Muscle layer of duodenum (tissue), 2 donors: ENCODE measurements around the gene MATN3.

Experiments
- H3K27ac ChIP-seq: one replicate; pipeline ENCODE4 v1.7.0; 2013; ENCODE audit warnings: mild to moderate bottlenecking, low read length
- H3K27me3 ChIP-seq: one replicate; pipeline ENCODE4 v1.7.0; 2013; ENCODE audit warnings: low read depth, mild to moderate bottlenecking, control low read depth, low read length
- H3K36me3 ChIP-seq, 2 donors: one replicate each; pipeline ENCODE4 v1.7.0; 2013; ENCODE audit warnings: low read length in 2 of 2, control low read depth in 1 of 2, mild to moderate bottlenecking in 1 of 2; ENCODE audit not compliant: insufficient read depth in 2 of 2, control insufficient read depth in 1 of 2
- H3K4me1 ChIP-seq, 2 donors: one replicate each; pipeline ENCODE4 v1.7.0; 2013; ENCODE audit warnings: low read length in 2 of 2, mild to moderate bottlenecking in 2 of 2, control low read depth in 1 of 2, moderate library complexity in 1 of 2; ENCODE audit not compliant: insufficient read depth in 2 of 2, control insufficient read depth in 1 of 2
- H3K4me3 ChIP-seq, 2 donors: one replicate each; pipeline ENCODE4 v1.7.0; 2013; ENCODE audit warnings: low read length in 2 of 2, low read depth in 1 of 2, mild to moderate bottlenecking in 1 of 2
- H3K9me3 ChIP-seq, 2 donors: one replicate each; pipeline ENCODE4 v1.7.0; 2013; ENCODE audit warnings: low read length in 2 of 2, control low read depth in 1 of 2, mild to moderate bottlenecking in 1 of 2; ENCODE audit not compliant: control insufficient read depth in 1 of 2
- donor health status: healthy.

The MATN3 gene

DNA sequence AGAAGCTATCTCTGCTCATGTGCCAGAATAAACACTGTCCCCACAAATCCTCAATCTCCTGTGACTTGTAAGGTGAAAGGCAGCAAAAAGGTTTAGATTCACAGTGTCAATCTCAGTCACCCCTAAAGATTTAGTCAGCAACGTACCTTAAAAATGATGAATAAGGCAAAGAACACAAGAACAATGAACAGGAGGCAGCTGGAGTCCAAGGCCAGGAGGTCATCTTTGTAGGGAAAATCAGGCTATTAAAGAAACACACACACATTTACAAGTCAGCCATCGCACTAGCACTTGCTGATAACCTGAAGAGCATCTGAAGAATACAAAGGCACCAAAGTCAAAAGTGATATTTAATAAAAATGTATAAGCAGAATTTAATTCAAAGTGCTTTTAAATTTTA, 22.4 kb upstream of the MATN3 start:
- H3K4me3 ChIP-seq = no peak overlapping the region
- no peak overlapping the region for H3K27ac ChIP-seq
- H3K9me3 ChIP-seq = no peaks in the 10 kb centered on the region
- peaks cover 40 to 72% of the 10 kb centered on the region in 2 donors for H3K36me3 ChIP-seq
- H3K27me3 ChIP-seq = no peaks in the 10 kb centered on the region
- peaks cover 0 to 13% of the 10 kb centered on the region in 2 donors for H3K4me1 ChIP-seq

DNA sequence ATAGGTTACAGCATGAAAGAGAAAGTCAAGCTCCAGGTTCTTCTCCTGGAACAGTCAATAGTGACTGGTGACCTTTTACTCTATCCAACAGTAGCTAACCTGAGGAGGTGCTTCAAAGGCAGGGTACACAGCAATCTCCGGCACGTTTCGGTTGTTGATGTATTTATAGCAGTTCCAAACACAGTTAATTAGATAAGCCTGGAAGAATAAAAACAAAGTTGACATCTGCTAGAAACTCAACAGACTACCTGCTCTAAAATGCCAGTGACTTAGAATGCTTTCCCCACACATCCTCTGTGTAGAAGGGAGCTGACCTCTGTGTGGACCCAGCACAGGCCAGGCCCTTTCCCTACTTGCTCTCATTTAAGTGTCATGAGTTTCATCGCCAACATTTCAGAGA, 21.8 kb upstream of the MATN3 start:
- H3K36me3 ChIP-seq = peaks cover 41 to 75% of the 10 kb centered on the region in 2 donors
- H3K27ac ChIP-seq = no peak overlapping the region
- peaks cover 0 to 13% of the 10 kb centered on the region in 2 donors for H3K4me1 ChIP-seq
- H3K4me3 ChIP-seq = no peak overlapping the region
- no peaks in the 10 kb centered on the region for H3K9me3 ChIP-seq
- H3K27me3 ChIP-seq = no peaks in the 10 kb centered on the region

DNA sequence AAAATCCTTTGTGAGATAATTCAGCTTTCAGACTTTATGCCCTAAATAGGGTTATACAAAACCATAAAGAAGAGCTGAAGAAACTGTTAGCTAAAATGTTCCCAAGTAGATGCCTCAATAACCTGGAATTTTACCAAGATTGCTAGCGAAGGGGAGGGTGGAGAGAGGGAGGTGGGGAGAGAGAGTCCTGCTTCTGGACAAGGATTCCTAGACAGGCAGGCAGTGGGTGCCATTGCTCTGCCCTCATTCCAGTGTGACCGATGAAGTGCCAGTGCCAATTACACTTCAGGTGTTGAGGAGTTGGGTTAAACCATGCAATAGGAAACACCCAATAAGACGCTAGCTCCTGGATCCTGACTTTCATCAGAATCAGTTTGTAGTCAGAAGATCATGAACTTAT, 20.9 kb upstream of the MATN3 start:
- peaks cover 40 to 75% of the 10 kb centered on the region in 2 donors for H3K36me3 ChIP-seq

DNA sequence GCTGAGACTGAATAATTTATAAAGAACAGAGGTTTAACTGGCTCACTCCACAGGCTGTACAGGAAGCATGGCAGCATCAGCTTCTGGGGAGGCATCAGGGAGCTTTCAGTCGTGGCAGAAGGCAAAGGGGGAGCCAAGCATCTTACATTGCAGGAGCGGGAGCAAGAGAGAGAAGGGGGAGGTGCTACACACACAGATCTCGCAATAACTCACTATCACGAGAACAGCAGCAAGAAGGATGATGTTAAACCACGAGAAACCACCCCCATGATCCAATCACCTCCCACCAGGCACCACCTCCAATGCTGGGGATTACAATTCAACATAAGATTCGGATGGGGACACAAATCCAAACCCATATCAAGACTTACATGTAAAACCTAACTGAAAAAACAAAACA, 17.8 kb upstream of the MATN3 start:
- H3K27ac ChIP-seq = no peak overlapping the region
- peaks cover 0 to 10% of the 10 kb centered on the region in 2 donors for H3K4me1 ChIP-seq
- H3K27me3 ChIP-seq = no peaks in the 10 kb centered on the region
- peaks cover 26 to 71% of the 10 kb centered on the region in 2 donors for H3K36me3 ChIP-seq
- H3K9me3 ChIP-seq = peaks cover 0 to 2% of the 10 kb centered on the region in 2 donors
- no peak overlapping the region for H3K4me3 ChIP-seq

More for the DNA sequence above, 20.9 kb upstream of the MATN3 start:
- no peak overlapping the region for H3K4me3 ChIP-seq
- peaks cover 0 to 13% of the 10 kb centered on the region in 2 donors for H3K4me1 ChIP-seq
- H3K9me3 ChIP-seq = peaks cover 0 to 2% of the 10 kb centered on the region in 2 donors
- no peaks in the 10 kb centered on the region for H3K27me3 ChIP-seq
- no peak overlapping the region for H3K27ac ChIP-seq

DNA sequence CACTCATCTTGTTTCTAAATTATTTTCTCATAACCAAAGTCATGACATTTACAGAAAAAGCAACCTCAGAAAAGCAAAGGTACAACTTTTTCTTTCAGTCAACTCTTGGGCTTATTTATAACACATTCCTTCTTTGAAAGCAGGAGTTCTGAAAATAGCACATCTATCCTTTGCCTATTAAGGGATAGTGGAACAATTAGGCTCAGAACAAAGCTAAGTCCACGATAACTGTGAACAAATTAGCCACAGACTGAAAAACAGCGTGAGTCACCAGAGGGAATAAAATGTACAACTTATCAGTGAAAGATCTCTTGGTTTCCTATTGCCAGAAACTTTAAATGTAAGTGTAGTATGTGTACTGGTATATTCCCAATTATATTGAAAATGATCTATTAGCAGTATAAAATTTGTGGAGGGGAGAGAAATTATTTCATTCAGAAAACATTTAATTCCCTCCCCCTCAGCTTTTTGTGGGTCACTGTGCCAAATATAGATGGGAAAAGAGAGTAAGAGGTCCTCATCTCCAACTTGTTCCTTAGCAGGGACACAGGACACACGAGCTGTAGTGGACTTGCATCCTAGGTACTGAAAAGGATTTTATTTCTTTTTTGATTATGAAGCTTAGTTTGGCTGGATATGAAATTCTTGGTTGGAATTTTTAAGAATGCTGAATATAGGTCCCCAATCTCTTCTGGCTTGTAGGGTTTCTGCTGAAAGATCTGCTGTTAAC, 15.4 kb upstream of the MATN3 start:
- Histone ChIP-seq H3K27ac (peak overlapping the region; percentile 5), H3K4me3 (no peak overlapping the region), H3K27me3 (no peaks in the 10 kb centered on the region), H3K36me3 (peaks cover 10 to 53% of the 10 kb centered on the region in 2 donors), H3K9me3 (peaks cover 0 to 2% of the 10 kb centered on the region in 2 donors), H3K4me1 (no peaks in the 10 kb centered on the region)

DNA sequence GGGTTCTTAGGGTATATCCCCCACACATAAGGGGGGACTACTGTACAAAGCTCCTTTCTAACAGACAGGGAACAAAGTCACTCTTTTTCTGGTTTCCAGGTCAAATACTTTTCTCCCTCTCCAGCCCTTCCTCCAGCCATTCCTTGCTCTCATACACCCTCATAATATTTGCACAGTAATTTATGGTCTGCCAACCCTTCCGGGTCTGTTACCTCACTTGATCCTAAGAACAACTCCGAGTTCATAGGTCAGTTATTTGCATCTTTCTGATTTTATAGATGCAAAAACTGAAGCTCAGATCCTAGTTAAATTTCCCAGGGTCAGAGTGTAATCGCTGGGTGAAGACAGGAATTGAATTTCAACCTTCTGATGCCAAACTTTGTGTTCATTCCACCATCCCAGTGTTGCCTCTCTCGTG, 14.8 kb upstream of the MATN3 start:
- Histone ChIP-seq H3K4me1 (no peaks in the 10 kb centered on the region), H3K4me3 (no peak overlapping the region), H3K27me3 (no peaks in the 10 kb centered on the region), H3K36me3 (peaks cover 4 to 47% of the 10 kb centered on the region in 2 donors), H3K27ac (peak overlapping the region; percentile 5), H3K9me3 (peaks cover 0 to 2% of the 10 kb centered on the region in 2 donors)

DNA sequence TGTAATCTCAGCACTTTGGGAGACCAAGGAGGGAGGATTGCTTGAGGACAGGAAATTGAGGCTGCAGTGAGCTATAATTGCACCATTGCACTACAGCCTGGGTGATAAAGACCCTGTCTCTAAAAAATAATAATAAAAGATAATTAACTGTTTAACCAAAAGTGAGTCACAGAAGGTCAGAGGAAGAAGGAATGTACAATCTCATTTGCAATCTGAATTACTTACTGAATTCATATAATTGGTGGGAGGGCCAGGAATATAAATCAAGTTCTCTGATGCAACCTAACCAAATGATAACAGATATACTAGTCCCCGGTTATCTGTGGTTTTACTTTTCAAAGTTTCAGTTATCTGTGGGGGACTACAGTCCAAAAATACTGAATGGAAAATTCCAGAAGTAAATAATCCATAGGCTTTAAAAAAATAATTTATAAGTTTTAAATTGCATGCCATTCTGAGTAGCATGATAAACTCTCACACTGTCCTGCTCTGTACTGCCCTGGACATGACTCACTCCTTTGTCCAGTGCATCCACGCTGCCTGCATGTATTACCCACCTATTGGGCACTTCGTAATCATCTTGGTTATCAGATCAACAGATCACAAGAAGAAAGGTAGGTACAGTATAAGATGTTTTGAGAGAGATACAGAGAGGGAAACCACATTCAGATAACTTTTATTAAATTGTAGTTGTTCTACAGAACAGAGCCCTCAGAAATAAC, 12.8 kb upstream of the MATN3 start:
- peaks cover 0 to 2% of the 10 kb centered on the region in 2 donors for H3K9me3 ChIP-seq
- no peaks in the 10 kb centered on the region for H3K4me1 ChIP-seq
- H3K36me3 ChIP-seq = peaks cover 4 to 26% of the 10 kb centered on the region in 2 donors
- H3K4me3 ChIP-seq = no peak overlapping the region
- no peaks in the 10 kb centered on the region for H3K27me3 ChIP-seq
- H3K27ac ChIP-seq = no peak overlapping the region

DNA sequence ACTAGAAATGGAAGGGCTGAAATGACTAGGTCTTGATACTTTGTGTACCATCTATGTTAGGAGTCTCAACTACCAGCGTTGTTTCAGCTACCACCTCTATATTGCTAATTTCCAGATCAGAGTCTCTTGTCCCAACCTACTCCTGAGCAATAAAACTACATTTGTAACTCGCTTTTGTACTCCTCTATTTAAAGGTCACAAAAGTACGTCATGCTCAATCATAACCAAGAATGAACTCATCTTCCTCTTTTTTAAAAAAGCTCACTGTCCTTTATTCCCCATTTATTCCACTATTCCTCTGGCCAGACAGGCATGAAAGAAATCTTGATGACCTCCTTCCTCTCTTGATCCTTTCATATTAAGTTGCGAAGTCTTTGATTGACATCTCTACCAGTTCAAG, 11.2 kb upstream of the MATN3 start:
- Histone ChIP-seq H3K27ac (no peak overlapping the region), H3K4me3 (no peak overlapping the region), H3K9me3 (peaks cover 0 to 2% of the 10 kb centered on the region in 2 donors), H3K4me1 (no peaks in the 10 kb centered on the region), H3K36me3 (peaks cover 0 to 11% of the 10 kb centered on the region in 2 donors), H3K27me3 (no peaks in the 10 kb centered on the region)

DNA sequence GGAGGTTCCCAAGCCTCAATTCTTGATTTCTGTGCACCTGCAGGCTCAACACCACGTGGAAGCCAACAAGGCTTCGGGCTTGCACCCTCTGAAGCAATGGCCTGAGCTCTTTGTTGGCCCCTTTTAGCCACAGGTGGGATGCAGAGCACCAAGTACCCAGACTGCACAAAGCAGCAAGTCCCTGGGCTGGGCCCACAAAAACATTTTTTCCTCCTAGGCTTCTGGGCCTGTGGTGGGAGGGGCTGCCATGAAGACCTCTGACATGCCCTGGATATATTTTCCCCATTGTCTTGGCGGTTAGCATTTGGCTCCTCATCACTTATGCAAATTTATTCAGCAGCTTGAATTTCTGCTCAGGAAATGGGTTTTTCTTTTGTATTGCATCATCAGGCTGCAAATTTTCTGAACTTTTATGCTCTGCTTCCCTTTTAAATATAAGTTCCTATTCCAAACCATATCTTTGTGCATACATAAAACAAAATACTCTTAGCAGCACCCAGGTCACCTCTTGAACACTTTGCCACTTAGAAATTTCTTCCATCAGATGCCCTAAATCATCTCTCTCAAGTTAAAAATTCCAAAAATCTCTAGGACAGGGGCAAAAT, 9.0 kb upstream of the MATN3 start:
- Histone ChIP-seq H3K36me3 (no peaks in the 10 kb centered on the region), H3K27me3 (no peaks in the 10 kb centered on the region), H3K4me3 (no peak overlapping the region), H3K27ac (no peak overlapping the region), H3K4me1 (no peaks in the 10 kb centered on the region), H3K9me3 (no peaks in the 10 kb centered on the region)

DNA sequence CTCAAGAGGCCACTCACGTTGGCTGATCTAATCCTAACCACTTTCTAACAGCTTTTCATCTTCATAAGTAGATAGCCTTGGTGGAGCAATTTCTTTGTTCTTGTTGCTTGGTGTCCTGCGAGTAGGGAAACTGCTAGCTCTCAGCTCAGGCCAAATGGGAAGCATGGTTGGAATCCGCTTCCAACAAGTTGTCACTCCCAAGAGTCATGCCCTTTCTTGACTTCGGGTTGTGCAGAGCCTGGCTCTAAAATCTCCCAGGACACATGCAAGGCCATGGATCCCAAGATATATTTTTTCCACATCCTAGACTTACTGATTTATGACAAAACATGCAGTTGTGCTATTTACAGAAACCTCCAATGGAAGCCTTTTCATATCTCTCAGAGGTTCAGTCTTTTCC, 7.3 kb upstream of the MATN3 start:
- Histone ChIP-seq H3K27me3 (no peaks in the 10 kb centered on the region), H3K4me1 (no peaks in the 10 kb centered on the region), H3K27ac (no peak overlapping the region), H3K4me3 (no peak overlapping the region), H3K9me3 (no peaks in the 10 kb centered on the region), H3K36me3 (no peaks in the 10 kb centered on the region)

DNA sequence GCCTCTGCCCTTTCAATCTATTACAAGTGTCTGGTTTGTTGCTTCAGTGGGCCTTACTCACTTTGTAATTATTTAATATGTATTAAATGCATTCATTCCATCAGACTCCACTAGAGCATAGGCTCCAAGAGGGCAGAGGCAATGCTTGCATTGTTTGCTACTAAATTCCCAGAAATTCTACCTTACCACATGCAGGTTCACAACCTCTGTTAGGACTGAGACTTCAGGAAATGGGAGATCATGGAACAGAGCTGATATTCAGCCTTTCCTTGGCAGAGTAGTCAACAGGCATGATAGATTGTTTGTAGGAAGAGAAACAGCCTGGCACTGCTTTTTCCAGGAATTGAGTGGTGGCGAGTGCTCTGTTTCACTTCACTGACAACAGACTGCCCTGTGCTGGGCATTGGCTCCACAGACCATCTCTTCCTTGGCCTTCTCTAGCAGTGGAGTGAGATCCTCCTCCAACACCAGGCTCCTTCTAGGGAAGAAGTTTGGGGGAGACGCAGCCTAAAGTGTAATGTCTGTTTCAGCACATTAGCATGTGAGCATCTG, 6.2 kb upstream of the MATN3 start:
- Histone ChIP-seq H3K36me3 (no peaks in the 10 kb centered on the region), H3K27me3 (no peaks in the 10 kb centered on the region), H3K4me1 (no peaks in the 10 kb centered on the region), H3K27ac (no peak overlapping the region), H3K4me3 (no peak overlapping the region), H3K9me3 (no peaks in the 10 kb centered on the region)
